ENCODE data around the gene AGO3.
"Not testable (repeated sequence)": the region's sequence is repeated elsewhere in the genome, so short reads cannot be mapped to it uniquely, and the experiment has no call there.

Gene AGO3

DNA sequence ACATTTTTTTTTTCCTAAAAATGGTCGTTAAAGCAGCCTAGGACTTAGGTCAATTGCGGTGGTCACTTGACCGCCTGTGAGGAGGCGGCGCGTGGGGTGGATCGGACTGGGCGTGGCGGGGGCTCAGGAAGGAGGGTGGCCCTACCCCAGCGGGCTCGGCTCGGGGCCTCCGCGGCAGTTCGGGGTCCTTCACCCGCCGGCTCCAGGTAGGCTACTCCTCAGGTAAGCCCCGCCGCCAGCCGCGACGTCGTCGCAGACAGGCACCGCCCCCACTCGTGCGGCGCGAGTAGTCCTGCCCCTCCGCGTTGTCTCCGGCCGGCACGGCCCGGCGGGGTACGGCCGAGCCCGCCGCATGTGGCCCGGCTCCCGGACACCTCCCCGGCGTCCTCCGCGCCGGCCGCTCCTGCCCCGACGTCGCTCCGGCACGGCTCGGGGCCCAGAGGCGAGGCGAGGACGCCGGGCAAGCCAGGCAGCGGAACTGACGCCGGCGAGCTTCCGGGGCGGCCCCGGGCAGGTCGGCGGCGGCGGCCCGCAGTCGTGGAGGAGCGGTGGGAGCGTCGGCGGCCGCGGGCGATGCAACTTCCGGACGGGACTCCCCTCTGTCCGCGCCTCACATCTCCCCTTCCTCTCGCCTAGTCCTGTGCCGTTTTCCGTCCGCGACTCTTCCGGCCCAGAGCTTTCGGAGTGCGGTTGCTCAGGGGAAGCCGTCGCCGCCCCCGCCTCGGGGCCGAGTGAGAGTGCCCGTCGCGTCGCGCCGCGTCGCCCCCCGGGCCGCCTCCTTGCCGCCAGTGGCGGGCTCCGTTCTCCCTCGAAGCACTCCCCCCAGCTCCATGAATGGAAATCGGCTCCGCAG is at the start of gene AGO3:
TSS of gene AGO3 (plus strand) at position 513 of the 853 bp plus-strand sequence. CDS start at position 835, 322 bp downstream.
- DNase-seq: peak; percentile 49 to 72

GRCh38 chr1:35881850-35882273 is 49.0 kb upstream of the AGO3 start:
- DNase-seq: no peak

GRCh38 chr1:35882586-35882944 is 48.3 kb upstream of the AGO3 start:
- DNase-seq: no peak

DNA sequence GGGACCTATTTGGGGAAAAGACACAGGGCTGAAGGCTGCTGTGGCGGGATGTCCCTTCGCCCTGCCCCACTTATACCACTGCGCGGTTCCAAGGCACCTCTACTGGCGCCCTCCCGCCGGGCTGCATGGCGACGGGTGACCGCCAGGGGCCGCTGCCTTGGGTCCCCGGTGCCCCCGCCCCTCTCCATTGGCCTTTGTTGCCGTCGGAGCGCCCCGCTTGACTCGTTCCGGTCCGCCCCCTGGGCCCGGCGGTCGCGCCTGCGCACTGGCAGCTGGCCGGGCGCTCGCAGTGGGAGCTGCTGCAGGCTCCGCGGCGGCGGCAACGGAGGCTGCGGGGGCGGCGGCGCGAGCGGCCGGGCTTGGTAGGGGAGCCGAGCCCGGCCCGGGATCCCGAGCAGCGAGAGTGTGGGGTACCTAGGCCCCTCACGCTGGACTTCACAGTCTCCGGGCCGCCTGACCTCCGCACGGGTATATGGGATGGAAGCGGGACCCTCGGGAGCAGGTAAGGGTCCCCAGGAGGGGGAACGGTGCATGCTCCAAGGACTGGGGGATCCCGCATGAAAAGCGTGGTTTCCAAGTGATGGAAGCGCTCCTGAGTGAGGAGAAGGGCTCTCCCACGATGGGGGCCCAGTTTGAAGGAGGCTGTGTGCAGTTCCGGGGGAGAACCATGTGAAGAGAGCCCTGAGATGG is 47.8 kb upstream of the AGO3 start, which contains the start of gene AGO1:
TSS of gene AGO1 (plus strand) at position 265 of the 690 bp plus-strand sequence. CDS start at position 478, 213 bp downstream.
- DNase-seq: peak; percentile 75 to 81

DNA sequence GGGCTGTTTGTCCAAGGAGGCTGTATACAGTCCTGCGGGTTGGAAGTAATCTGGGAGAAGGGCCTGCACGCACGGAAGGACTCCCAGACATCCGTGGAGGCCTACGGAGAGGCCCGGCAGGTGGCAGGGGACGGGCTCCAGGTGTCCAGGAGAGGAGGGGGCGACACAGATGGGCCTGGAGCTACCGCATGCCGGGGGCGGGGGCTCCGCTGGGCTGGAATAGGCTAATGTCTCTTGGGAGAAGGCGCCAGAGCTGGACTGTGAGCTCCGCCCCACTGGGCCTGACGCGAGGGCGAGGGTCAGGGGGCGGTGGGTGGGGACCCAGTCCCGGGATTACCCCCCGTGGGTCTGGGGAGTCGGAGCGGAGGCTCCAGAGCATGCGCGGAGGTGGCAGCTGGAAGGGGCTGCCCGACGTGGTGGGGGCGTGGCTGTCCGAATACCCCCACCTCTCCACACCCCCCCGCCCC is 47.2 kb upstream of the AGO3 start:
- peak in 1 of 2 experiments; percentile 14 for DNase-seq

DNA sequence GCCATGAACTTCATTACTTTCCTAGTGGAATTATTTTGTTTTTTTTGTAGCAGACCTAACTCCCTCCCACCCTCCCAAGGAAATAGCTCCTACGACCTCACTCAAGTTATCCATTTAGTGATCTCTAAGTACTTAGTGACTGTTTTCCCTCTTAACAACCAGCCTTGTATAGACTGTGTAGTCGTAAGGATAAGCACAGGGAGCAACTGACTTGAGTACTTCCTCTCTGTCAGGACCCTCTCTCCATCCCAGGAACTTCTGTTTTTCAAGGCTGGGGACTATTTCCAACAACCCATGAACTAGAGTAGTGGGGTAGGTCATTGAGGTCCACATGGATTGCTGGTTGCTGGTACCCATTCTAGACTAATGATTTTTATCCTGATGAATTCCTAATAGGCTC is 46.0 kb upstream of the AGO3 start:
- no peak for DNase-seq

DNA sequence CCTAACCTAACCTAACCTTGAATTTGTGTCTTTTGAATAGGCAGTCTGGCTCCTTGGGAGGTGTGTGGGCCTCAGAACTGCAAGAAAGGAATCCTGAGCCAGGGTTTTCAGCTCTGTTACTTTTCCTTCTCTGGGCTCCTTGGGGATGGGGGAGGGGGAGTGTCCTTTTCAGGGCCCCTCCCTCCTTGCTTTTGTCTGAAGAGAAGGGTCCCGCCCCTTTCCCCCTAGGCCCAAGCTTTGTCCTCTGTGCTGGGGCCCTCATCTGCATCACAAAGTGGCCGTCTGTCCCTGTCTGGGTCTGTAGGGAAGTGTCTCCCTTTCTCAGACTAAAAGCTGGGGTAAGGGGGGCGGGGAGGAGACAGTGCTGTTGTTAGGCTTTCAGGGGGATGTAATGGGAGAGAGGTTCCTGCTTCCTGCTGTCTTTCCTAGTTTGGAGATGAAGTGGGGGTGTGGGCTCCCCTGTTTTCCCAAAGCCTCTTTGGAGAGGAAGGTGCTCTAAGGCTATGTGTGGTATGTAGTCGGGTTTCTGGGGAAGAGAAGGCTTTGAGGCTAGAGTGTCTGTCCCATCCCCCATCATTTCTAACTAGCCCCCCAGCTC is 44.8 kb upstream of the AGO3 start:
- DNase-seq: no peak

DNA sequence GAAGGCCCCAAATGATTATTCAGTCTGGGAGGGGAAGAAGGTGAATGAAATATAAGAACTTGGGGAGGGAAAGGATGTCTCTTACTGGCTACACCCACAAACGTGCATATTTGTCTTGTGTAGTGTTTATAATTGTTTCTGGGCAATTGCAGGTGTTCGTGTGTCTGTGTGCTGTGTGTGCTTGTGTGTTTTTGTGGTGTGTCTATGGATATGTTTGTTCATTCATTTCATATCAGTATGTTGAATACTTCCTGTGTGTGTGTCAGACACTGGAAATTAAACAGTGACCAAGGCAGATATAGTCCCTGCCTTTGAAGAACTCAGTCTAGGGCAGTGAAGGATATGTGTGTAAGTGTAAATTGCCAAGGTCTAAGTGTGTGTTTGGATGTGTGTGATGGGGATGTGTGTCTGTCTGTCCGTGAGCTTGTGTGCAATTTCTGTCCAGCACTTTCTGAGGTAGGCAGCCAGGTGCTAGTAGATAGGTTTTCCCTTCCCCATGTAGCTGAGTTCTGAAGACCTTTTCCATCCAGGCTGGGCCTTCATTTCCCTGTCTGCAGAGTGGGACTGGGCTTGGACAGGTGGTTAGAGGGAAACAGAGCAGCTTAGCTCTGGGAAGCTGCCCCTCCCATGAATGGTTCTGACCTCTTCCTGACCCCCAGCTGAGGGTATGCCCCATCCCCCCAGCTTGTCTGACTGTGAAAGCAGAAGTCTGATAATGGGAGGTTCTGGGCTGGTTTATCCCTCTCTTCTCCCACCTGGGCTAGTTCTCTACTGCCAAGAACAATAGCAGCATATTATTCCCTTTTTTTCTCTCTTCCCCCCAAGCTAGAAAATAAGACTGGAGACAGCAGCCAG is 44.1 kb upstream of the AGO3 start:
- no peak for DNase-seq

DNA sequence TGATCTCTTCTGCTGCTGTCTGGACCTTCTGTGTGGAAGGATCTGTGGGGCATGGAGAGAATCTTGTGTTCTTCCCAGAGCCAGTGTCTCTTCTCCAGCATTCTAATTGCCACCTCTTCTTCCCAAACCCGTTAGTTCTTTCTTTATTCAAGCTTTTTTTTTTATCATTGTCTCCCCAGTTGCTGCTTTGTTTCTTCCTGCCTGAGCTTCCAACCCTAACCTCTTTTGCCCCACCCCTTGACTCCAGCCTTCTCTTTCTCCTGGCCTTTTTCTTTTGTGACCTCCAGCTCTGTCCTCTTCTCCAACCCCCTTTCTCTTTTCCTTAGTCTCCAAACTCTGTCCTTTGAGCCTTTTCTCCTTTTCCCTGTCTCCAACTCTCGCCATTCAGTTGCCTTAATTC is 43.4 kb upstream of the AGO3 start:
- DNase-seq: no peak

DNA sequence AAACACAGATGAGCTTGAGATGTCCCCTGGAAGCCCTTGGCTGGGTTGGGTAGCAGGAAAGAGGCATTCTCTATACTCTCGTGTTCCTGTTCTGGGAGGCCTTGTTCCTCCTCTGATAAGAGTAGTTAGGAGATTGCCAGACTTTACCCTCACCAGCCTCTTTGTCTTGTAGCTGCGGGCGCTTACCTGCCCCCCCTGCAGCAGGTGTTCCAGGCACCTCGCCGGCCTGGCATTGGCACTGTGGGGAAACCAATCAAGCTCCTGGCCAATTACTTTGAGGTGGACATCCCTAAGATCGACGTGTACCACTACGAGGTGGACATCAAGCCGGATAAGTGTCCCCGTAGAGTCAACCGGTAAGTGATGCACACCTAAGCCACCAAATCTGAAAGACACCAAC is 42.6 kb upstream of the AGO3 start:
- DNase-seq: no peak

DNA sequence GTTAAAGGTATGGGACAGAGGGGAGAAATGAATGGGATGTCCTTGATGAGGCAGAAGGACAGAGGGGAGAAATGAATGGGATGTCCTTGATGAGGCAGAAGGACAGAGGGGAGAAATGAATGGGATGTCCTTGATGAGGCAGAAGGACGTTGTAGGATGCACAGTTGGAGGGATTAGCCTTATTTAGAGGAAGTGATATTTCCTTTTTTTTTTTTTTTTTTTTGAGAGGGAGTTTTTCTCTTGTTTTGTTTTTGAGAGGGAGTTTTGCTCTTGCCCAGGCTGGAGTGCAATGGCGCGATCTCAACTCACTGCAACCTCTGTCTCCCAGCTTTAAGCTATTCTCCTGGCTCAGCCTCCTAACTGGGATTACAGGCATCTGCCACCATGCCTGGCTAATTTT is 41.9 kb upstream of the AGO3 start:
- DNase-seq: not testable (repeated sequence)

GRCh38 chr1:35893051-35893879 is 37.6 kb upstream of the AGO3 start:
- no peak for DNase-seq

GRCh38 chr1:35894183-35894582 is 36.7 kb upstream of the AGO3 start:
- no peak for DNase-seq

GRCh38 chr1:35894656-35895055 is 36.2 kb upstream of the AGO3 start:
- no peak for DNase-seq

GRCh38 chr1:35899941-35900340 is 31.0 kb upstream of the AGO3 start:
- no peak for DNase-seq

DNA sequence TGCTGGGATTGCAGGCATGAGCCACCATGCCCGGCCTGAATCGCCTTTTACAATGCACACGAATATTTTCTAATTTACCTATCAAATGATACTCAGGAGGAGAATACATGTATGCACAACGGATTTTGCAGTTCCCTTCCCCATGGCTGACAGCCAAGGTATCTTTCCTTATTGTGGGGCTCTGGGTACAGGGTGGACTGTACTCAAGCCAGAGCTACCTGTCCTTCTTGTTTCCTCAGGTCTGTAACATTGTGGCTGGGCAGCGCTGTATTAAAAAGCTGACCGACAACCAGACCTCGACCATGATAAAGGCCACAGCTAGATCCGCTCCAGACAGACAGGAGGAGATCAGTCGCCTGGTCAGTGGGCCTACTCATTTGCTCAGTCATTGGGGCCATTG is 29.7 kb upstream of the AGO3 start:
- no peak for DNase-seq

DNA sequence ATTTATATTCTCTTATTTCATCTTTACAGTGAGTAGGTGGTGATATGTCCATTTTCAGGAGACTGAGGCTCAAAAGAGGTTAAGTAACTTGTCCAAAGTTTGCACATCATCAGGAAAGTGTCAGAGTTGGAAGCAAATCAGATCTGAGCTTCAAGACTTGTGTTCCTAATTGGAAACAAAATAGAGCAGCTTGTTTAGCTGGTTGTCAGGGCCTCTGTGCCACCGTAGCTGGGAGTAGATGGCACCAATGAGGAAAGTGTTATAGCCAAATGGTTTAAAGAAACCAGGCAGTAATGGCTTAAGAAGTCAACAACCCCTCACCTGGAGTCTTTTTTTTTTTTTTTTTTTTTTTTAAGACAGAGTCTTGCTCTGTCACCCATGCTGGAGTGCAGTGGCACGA is 28.2 kb upstream of the AGO3 start:
- DNase-seq: no peak

- no peak for DNase-seq
Observed at GRCh38 chr1:35914717-35915116, 16.2 kb upstream of the AGO3 start.

- DNase-seq: no peak
Observed at GRCh38 chr1:35915693-35916092, 15.2 kb upstream of the AGO3 start.

DNA sequence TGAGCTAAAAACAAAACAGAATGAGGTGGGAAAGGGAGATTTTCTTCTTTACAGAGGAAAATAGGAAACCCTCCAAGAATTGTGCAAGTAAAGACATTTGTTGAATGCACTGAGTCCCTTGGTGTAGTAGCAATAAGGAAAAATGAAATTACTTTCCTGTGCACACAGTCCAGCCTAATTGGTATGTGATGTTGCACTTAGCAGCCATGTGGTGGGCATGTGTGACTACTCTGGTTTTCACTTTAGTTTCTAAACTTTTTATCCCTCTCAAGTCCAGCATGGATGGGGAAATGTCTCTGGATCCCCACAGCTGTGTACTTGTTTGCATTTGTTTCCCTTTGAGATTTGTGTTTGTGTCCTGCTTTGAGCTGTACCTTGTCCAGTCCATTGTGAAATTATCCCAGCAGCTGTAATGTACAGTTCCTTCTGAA is 7.1 kb upstream of the AGO3 start:
- DNase-seq: no peak

GRCh38 chr1:35924838-35925237 is 6.1 kb upstream of the AGO3 start:
- no peak for DNase-seq

DNA sequence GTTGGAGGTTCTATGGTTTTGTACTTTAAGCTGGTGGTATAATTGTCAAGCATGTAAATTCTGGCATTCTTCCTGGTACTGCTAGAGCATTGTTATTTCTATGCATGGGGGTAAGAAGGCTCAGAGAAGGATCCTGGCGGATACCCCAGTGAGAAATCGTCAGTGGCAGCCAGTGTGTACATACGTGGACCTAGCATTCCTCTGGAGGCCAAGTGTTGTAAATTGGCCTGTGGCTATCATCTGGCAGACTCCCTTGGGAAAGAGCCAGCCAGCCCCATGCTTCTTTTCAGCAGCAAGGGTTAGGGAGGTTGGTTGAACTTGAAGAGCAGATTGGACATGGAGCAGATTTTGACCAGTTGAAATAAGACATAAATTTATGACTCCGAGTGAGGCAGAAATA is 5.2 kb upstream of the AGO3 start:
- DNase-seq: no peak
